HG03442 (cell line): ENCODE measurements around the gene DNMT3A.

Experiments used
- ATAC-seq: cut with Tn5 transposase; IDR thresholded peaks from one replicate; pipeline ENCODE4 v1.9.1; 2021; ENCODE audit warnings: mild to moderate bottlenecking, moderate library complexity; ENCODE audit not compliant: unreplicated experiment

Gene DNMT3A

DNA sequence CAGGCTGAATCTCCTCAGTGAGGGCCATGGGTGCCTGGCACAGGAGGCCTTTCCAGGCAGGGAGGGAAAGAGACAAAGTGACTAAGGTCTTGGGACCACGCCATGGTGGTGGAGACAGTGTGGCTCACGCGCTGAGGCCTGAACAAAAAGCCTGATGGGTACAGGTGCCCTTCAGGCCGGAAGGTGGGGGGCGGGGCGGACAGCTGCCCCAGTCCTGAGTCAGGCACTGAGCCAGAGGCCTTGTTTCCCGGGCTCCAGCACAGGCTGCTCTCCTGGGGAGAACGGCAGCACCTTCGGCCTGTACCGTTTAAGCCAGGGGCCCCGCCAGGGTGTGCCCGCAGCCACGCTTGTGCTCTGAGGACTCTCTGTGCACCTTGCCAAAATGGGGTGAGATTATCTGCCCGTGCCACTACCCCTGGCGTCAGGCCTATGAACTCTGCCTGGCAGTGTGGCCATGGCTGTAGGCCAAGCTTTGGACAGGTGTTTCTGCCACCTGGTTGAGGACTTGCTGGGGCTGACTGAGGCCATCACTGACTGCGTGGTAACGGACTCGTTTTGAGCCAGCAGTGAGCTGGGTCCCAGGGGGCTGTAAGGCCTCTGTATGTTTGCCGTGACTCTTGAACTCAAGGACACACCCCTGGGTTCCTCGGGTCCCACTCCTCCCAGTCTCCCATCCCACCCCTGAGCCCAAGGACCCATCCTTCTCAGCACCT, 31.7 kb upstream of the DNMT3A start:
- ATAC-seq = no peak

DNA sequence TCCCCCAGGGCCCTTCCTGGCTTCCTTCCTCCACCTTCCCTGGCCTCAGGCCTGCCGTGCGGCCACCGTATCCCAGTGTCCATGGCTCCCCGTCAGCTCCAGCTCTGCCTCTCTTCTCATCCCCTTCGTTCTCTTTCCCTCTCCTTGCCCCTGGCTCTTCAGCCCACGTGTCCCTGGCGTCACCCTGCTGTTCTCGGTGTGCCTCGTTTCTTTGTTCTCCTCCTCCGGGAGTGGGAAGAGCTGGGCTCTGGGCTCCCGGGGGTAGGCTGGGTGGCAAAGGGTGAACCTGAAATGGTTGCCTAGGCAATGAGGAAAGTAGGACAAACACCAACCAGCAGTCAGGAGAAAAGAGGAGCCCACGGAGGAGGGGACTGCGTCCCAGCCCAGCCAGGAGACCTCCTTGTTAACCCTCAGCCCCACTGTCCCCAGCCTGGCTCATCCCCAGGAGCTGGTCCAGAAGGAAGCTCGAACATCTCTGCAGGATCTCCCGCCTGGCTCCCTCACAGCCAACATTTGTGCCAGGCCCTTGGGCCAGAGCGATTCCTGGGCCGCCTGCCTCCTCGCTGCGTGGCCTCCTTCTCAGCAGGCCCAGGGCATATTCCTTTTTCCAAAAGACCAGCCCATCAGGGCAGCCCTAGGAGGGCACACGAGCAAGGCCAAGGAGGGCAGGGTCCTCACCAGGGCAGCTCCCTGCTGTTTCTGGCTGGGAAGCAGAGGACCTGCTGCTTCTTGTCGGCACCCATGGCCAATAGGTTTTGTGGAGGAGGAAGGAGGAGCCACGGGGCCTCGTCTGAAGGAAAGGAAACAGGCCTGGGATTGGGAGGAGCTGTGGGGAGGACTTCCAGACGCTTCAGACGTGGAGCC, 30.9 kb upstream of the DNMT3A start:
- no peak for ATAC-seq

DNA sequence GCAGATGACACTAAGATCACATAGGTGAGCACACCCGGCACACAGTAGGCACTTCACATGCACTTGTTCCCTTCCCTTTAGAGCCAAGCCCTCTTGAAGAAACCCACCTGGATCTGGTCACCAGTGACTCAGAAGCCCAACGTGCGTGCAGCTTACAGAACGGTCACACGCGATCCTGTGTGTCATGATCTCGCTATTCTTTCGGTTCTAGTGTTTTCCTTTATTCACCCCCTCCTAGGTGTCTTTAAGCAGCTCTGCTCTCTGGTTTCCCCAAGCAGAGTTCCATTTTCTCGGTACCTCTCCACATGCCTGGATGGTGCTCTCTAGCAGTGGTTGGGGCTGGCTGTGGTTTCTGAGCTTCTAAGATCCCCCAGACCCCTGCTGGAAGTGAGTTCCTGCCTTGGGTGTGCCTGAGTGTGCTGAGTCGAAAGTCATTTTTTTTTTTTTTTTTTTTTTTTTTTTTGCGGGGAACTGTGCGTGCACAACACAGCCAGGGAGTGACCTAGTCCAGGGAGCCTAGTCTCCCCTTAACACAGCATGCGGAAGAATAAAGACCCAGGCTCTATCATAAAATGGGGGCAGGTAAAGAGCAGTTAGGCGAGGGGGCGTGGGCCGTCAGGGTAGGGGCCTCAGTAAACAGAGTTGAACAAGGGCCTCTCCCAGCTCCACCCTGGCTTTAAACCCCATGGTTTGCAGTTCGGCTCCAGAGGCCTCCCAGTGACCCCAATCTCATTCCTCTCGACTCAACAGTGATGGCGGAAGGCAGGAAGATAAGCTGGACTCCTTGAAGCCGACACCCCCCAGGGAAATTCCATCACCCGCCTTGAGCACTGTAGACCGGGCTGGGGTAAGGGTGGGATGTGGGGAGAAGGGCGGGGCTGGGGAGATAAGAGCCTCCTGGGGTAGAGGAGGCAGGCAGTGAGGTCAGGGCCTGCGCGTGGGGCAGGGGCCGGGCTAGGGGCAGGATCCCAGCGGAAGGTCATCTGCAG, 29.8 kb upstream of the DNMT3A start:
- no peak for ATAC-seq

DNA sequence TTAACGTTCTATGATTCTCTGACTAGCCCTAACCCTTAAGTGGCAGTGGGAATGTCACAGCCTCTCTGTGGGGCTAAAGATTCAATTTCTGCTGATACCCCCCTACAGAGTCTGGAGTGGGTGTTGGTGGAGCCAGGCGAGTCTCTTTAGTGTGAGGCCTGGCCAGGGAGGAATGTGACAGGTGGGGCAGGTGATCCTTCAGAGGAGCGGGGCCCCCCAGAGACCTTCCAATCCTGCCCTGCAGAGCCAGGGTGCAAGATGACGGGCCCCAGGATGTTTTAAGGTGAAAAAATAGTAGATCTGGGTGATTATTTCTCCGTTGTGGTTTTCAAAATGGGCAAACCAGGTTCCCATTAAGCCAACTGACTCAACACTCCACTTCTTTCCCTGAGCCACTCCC, 28.2 kb upstream of the DNMT3A start:
- ATAC-seq = no peak

DNA sequence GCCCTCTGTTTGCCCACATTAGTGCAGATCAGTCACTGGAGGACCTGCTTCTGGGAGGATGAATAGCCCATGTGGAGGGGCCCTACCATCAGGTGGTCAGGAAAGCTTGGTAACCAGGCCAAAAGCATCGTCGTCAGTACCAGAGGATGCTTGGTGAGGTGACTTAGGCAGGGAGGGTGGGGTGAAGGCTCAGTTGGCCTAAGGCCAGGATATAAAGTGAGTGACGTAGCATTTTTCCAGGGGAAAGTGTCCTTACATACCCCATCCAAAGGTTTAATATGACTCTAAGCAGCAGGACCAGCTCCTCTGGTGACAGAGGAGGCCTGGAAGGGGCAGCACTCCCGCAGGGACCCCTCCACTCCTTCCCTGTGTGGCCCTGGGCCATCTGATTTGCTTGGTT, 27.7 kb upstream of the DNMT3A start:
- ATAC-seq = no peak

DNA sequence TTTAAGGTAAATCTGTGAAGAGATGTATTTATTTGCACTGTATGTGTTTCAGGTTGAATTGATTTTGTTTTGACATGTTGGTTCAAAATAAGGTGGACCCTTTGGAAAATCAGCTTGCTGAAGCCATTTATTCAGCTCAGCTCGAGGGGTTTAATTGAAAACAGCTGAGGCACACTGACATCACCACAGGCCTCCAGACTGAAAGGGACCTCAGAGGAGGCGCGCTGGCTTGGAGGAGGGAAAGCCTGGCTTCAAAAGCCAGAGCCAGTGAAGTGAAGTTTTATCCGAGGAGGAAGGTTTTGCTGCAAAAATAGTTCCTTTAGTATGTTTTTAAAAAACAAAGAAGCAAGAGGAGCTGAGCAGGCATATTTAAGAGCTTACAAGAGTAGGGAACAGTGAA, 26.9 kb upstream of the DNMT3A start:
- ATAC-seq = no peak

DNA sequence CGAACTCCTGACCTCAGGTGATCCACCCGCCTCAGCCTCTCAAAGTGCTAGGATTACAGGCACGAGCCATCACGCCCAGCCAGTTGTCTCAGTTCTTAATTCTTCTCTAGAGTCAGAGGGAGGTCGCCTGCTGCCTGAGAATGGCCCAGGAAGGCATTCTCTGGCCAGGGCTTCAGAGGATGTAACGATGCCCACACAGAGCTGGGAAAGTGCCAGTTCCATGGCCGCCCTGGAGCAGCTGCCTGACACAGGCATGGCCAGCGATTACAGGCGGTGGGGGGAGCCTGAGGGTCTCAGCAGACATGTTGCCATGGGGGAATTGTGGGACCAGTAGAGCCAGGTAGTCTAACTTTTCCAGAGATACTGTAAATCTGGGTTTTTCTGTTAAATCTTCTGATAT, 25.6 kb upstream of the DNMT3A start:
- no peak for ATAC-seq

DNA sequence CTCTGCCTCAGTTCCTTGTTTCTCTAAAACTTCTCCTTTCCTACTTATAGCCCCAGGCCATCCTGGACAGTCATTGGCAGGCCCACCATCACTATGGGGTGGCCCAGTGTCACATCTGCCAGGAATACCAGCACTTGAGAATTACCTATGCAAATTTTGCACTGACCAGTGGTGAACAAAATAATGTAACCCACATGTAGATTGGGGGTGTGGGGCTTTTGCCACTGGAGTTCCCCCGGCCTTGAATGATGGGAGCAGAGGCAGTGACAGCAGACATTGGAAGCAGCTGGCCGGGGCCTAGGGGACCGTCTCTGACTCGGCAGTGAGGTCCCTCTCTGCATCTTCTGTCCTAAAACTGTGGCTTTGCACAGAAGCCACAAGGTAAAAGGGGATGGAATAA, 24.9 kb upstream of the DNMT3A start:
- no peak for ATAC-seq

DNA sequence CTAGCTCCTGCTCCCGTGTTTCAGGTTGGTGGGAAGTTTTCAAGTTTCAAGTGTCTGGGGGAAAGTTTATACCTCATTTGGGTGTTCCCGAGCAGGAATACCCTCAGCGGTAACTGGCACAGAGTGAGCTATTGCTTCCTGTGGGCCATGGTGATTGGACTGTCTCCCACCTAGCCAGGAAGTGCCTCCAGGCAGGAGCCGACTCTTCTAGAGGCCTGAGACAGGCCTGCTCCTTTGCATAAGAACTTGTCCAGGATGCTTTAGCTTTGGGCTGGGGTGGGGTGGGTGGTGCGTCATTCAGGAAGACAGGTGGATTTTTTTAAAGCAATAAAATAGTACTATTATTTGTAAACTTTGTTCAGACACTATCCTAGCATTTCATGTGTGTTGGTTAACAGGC, 23.5 kb upstream of the DNMT3A start:
- ATAC-seq = no peak

DNA sequence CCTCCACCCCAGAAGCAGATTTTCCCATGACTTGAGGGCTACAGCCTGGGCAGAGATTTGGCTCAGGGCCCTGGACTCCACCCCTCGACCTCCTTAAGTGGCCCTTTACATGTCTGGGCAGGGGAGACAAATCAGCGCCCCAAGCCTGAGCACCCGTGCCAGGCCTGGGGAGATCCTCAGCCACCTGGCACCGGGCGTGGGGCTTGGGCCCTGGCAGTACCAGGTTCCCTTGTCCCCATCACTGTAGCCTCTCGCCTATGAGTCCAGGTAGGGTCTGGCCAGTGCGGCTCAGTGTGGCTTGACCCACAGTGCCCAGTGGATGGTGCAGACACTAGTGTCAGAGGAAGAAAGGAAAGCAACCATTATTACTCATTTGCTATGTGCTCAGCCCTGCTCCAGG, 22.0 kb upstream of the DNMT3A start:
- ATAC-seq = no peak

DNA sequence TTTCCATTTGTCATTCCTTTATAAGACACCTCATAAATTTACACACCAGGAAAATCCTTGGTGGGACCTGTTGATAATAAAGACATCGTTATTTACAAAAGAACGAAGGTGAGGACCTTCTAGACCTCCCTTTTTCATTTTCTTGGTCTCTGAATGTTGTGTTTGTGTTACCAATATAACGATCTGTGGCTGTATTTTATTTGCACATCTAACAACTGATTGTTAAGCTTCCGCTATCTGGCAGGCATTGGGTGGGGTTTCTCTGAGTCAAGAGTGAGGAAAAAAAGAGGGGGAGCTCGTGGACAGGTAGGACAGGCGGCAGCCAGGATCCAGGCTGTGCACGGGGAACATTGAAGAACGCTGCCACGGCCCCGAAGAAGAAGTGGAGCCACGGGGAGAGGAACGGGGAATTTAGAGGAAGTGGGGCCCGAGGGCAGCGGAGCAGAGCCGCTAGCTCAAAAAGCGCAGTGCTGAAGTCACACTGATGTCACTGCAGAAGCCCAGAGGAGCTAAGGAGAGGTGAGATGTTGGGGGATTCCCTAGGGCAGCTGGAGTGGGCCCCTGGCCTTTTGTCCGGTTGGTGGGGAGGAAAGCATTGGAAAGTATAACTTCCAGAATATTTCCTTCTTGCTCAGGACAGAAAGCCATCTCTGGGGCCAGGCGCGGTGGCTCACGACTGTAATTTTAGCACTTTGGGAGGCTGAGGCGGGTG, 20.9 kb upstream of the DNMT3A start:
- peak; percentile 62 for ATAC-seq

DNA sequence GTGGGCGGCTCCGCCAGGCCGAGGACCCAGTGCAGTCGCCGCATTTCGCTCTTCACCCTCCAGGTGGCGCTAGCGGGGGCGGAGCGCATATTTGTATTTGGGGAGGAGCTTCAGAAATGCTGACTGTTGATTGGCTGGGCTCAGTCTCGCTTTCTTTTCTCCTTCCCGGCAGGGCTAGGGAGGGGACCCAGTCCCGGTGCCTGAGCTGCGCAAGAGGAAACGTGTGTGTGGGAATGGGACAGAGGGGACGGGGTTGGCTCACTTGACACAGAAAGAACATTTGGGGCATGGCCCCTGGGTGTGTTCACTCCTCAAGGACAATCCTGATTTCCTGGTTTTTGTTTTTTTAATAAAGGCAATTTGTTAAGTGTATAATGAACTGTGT, 20.3 kb upstream of the DNMT3A start:
- peak; percentile 81 for ATAC-seq

DNA sequence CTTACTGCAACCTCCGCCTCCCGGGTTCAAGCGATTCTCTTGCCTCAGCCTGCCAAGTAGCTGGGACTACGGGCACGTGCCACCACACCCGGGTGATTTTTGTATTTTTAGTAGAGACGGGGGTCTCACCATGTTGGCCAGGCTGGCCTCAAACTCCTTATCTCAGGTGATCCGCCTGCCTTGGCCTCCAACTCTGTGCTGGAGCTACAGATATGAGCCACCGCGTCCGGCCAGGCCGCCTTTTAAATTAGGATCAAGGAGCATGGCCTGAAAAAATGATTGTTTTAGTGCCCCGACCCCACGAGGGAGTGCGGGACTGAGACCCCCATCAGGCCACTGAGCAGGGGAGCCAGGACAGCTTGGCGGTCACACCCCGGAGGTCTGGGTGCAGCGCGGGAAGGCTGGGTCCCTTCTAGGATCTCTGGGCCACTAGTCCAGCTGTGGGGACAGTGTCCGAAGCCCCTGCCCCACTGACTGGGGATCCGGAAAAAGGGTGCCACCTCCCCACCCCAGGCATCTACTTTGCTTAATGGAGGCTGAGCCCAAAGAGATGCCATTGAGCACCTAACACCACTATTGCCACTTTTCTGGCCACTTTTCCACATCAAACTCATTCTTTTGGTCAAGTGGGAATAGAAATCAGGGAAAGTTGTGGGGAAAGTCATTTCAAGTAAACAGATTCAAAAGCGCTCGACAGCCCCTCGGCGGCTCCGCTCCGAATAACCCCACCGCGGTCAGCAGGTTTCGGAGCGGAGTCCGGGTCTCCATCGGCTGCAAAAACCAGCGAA, 19.7 kb upstream of the DNMT3A start:
- no peak for ATAC-seq

DNA sequence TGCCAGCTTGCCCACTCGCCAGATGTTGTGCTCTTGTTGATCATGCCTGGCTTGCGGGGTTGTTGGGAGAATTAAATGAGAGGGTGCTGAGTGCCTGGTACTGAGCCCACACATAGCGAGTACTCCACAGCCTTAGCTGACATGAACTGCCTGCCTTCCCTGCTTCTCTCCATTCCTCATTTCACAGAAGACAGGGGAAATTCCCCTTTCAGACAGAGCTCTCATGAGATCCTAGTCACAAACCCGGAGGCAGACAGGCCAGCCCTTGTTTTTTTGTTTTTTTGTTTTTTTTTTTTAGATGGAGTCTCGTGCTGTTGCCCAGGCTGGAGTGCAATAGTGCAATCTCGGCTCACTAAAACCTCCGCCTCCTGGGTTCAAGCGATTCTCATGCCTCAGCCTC, 17.1 kb upstream of the DNMT3A start:
- no peak for ATAC-seq

DNA sequence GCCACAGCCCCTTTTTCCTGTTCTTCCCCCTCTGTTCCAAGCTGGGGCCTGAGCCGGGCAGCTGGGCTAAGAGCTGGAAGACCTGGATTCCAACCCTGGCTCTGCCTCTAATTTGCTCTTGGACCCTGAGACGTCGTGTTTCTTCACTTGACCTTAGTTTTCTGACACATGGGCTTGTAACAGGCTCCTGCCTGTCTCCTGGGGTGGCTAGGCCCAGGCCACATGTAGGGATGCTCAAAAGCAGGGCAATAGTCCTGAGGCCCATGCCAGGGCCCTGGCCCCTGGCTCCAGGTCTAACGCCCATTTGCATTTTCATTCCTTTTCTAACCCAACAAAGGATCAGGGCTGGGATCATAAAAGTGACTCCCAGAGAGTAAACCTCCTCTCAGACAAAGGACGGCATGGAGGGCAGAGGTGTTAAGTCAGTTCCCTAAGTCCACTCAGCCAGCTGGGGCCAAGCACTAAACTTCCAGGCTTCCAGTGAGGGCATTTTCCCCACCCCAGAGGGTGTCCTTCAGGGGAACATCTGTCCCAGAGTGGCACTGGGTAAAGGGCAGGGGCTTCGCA, 16.6 kb upstream of the DNMT3A start:
- ATAC-seq = no peak

DNA sequence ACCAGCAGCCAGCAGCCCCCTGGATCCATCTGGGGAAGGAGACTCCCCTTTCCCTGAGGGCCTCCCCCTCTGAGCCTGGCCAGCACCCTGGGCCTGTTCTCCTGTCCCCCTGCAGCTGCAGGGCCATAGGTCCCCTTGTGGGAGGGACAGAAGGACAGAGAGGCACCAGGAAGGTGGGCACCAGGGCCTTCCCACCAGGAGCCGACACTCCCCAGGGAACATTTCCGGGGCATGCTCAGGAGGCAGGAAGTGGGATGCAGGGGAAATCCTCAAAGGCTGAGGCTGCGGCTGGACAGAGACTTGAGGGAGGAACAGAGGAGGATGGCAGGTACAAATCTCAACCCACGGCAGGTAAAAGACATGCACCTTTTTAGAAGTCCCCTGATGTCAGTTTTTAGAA, 14.4 kb upstream of the DNMT3A start:
- ATAC-seq = no peak

DNA sequence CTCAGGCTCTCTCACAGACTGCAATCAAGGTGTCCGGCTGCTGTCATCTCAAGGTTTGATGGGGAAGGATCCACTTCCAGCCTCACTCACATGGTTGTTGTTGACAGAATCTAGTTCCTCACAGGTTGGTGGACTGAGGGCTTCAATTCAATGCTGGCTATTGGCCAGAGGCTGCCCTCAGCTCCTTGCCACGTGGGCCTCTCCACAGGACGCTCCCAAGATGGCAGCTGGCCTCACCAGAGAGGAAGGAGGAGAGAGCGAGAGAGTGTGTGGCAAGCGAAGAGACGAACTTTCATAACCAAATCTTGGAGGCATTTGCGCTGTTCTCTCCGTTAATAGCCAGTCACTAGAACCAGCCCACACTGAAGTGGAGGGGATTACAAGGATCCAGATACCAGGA, 13.5 kb upstream of the DNMT3A start:
- no peak for ATAC-seq

DNA sequence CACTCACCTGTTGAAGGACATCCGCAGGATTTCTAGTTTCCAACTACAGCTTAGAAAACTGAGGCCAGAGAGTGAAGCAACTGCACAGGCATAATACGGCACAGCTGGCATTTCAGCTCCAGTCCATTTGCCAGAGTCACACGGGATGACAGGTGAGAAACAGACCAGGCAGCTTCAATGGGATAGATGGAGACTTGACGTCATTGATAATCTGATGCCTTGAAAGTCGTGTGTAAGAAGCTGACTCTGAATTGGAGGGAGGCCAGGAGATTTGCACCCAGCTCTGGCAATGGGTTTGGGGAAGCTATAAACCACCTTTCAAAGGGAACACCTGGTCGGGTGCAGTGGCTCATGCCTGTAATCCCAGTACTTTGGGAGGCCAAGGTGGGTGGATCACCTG, 12.4 kb upstream of the DNMT3A start:
- ATAC-seq = no peak

DNA sequence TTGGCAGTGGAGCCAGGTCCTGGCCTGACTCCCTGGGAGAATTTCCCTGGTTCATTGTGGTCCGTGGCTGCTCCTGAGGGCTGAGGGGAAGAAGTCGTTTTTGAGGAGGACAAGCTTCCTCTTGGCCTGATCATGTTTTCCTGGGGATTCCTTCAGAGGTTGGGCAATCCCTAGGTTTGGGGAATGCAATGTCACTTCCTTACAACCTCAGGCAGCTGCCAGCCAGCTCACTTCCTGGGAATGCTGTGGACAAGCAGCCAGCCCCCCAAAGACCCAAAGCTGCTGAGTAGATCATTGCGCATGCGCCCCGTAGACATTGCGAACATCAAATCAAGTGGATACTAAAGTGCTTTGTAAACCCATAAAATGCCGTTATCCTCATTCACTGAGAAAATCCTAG, 7.7 kb upstream of the DNMT3A start:
- ATAC-seq = no peak

DNA sequence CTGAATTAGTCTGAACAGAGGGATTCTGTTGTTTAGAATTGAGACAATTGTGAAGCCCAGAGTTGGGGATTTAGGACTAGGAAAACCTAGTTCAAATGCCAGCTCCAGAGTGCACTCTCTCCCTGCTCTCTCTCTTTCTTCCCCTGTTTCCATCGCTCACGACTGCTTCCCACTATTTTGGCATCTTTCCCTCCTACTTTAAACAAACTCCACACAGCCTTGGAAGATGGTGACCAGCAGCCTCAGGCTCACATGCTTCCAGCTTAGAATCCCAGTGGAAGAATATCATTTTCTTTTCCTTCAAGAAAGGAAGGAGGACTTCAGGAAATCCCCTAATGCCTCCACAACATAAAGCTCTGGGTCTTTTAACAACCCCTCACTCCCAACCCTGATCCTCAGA, 6.1 kb upstream of the DNMT3A start:
- ATAC-seq = no peak
